CD4-positive, alpha-beta T cell (primary cell): ENCODE results near the gene CLSTN3. TPM values are rescaled to one million over a fixed set of nuclear protein-coding genes. Genes with fewer than 3 reads are reported as not detected.

ENCODE experiments used
- ATAC-seq: fragments of 200-7000 bp; cut with Tn5 transposase; one replicate; pipeline ENCODE4 v1.10.0; 2022; ENCODE audit warnings: mild to moderate bottlenecking; ENCODE audit not compliant: poor library complexity
- CTCF ChIA-PET: fragments of 350-600 bp; sonication (Branson Sonifier 250); formaldehyde crosslinking; loops from one replicate; lab custom pipeline; 2021; ENCODE audit warnings: antibody characterized with exemption, inconsistent platforms; lab: Charles Lee
- POLR2A ChIA-PET: fragments of 350-600 bp; sonication (Branson Sonifier 250); formaldehyde crosslinking; loops from one replicate; lab custom pipeline; 2021; ENCODE audit warnings: antibody characterized with exemption, inconsistent platforms; lab: Charles Lee
- DNase-seq, 14 experiments: peaks; one replicate each; pipeline ENCODE4 v3.0.0-alpha.2; 2013 to 2020; ENCODE audit warnings: mixed read lengths in 2 of 14
- H3K27ac ChIP-seq, 2 donors: one replicate each; pipeline versions ENCODE4 v1.5.1 to v1.7.0; 2013; ENCODE audit warnings: low read length in 2 of 2, low read depth in 1 of 2, mild to moderate bottlenecking in 1 of 2
- H3K27me3 ChIP-seq, 2 experiments: 1 replicate in 1 of 2; 2 replicates in 1 of 2; pipeline versions ENCODE4 v1.6.1 to v1.7.0; 2013; ENCODE audit warnings: low read length in 2 of 2, control low read depth in 1 of 2, mild to moderate bottlenecking in 1 of 2, moderate library complexity in 1 of 2; ENCODE audit not compliant: insufficient read depth in 2 of 2, control insufficient read depth in 1 of 2
- H3K36me3 ChIP-seq: one replicate; pipeline ENCODE4 v1.6.1; 2013; ENCODE audit warnings: low read length, control low read depth; ENCODE audit not compliant: insufficient read depth
- H3K4me1 ChIP-seq: one replicate; pipeline ENCODE4 v1.6.1; 2013; ENCODE audit warnings: low read length, control low read depth; ENCODE audit not compliant: insufficient read depth
- H3K4me3 ChIP-seq: one replicate; pipeline ENCODE4 v1.5.1; 2013; ENCODE audit warnings: mild to moderate bottlenecking, low read length, moderate library complexity
- H3K9me3 ChIP-seq, 2 experiments: 1 replicate in 1 of 2; 2 replicates in 1 of 2; pipeline versions ENCODE4 v1.6.1 to v1.7.0; 2013; ENCODE audit warnings: low read length in 2 of 2, mild to moderate bottlenecking in 2 of 2, control low read depth in 1 of 2, moderate library complexity in 1 of 2; ENCODE audit not compliant: control insufficient read depth in 1 of 2, insufficient read depth in 1 of 2
- H3K27ac Mint-ChIP-seq: one replicate; pipeline ENCODE4 v1.8.0; 2020; ENCODE audit warnings: mixed read lengths
- H3K27me3 Mint-ChIP-seq: one replicate; pipeline ENCODE4 v1.8.0; 2021; ENCODE audit warnings: mixed read lengths
- H3K36me3 Mint-ChIP-seq: one replicate; pipeline ENCODE4 v1.8.0; 2021; ENCODE audit warnings: low read depth, mixed read lengths
- H3K4me1 Mint-ChIP-seq: one replicate; pipeline ENCODE4 v1.8.0; 2021; ENCODE audit warnings: low read depth, mixed read lengths
- H3K4me3 Mint-ChIP-seq: one replicate; pipeline ENCODE4 v1.8.0; 2020; ENCODE audit warnings: mild to moderate bottlenecking, mixed read lengths
- H3K9me3 Mint-ChIP-seq: one replicate; pipeline ENCODE4 v1.8.0; 2020; ENCODE audit warnings: mixed read lengths
- CTCF ChIP-seq: fragments of 200-600 bp; IDR thresholded peaks from one replicate; pipeline ENCODE4 v1.8.0; 2022; ENCODE audit warnings: antibody characterized with exemption, mild to moderate bottlenecking
- intact Hi-C, 2 experiments: fragments of 100-400 bp; cut with DNase I in 1 of 2; cut with micrococcal nuclease in 1 of 2; formaldehyde crosslinking; loops; one replicate each; pipeline versions ENCODE4 v1.15.1 to v1.9.0; 2023 to 2025; cut with DNase I, micrococcal nuclease
- total RNA-seq, 174 experiments: library from RNA in 2 of 174; stranded (reverse) in 2 of 174; gene quantifications; one replicate each; pipeline ENCODE4 v1.2.3 and lab custom pipeline; 2021 to 2026

The CLSTN3 gene
- total RNA-seq, 2 experiments from 2014 or later, result 29.1 to 33.9 TPM

GRCh38 chr12:7114851-7115250, 15.3 kb upstream of the CLSTN3 start:
- peaks cover 14% of the 10 kb centered on the region for H3K4me1 ChIP-seq
- Mint-ChIP-seq H3K36me3 (peaks cover 34% of the 10 kb centered on the region), H3K27ac (no peak overlapping the region), H3K27me3 (no peaks in the 10 kb centered on the region), H3K4me3 (no peak overlapping the region), H3K9me3 (no peaks in the 10 kb centered on the region), H3K4me1 (peaks cover 6% of the 10 kb centered on the region)
- H3K36me3 ChIP-seq, result peaks cover 15% of the 10 kb centered on the region
- POLR2A ChIA-PET, result no interaction called here
- H3K27ac ChIP-seq, result no peak overlapping the region
- no peaks in the 10 kb centered on the region for H3K27me3 ChIP-seq
- TF ChIP-seq CTCF, result no peak
- H3K4me3 ChIP-seq, result no peak overlapping the region
- ATAC-seq (no peak), DNase-seq (peak in 1 of 14 experiments; percentile 7)
- no peaks in the 10 kb centered on the region for H3K9me3 ChIP-seq
- CTCF ChIA-PET, result no interaction called here
- intact Hi-C loops, result no loop called here

GRCh38 chr12:7116196-7116595, 14.0 kb upstream of the CLSTN3 start:
- H3K27ac Mint-ChIP-seq, result no peak overlapping the region
- H3K27me3 Mint-ChIP-seq, result no peaks in the 10 kb centered on the region
- DNase-seq (no peak), ATAC-seq (no peak)
- no peak for TF ChIP-seq CTCF
- Histone ChIP-seq H3K27ac (no peak overlapping the region), H3K27me3 (no peaks in the 10 kb centered on the region), H3K9me3 (no peaks in the 10 kb centered on the region), H3K4me1 (peaks cover 6% of the 10 kb centered on the region), H3K4me3 (no peak overlapping the region), H3K36me3 (peaks cover 15% of the 10 kb centered on the region)
- peaks cover 6% of the 10 kb centered on the region for H3K4me1 Mint-ChIP-seq
- no peak overlapping the region for H3K4me3 Mint-ChIP-seq
- POLR2A ChIA-PET, result no interaction called here
- CTCF ChIA-PET, result no interaction called here
- H3K9me3 Mint-ChIP-seq, result no peaks in the 10 kb centered on the region
- H3K36me3 Mint-ChIP-seq, result peaks cover 34% of the 10 kb centered on the region
- intact Hi-C loops, result no loop called here

GRCh38 chr12:7116916-7117315, 13.3 kb upstream of the CLSTN3 start:
- DNase-seq (no peak), ATAC-seq (no peak)
- no peak overlapping the region for H3K4me3 ChIP-seq
- ChIA-PET POLR2A (no interaction called here), CTCF (no interaction called here)
- Mint-ChIP-seq H3K4me3 (no peak overlapping the region), H3K36me3 (peaks cover 34% of the 10 kb centered on the region), H3K27ac (no peak overlapping the region), H3K4me1 (peaks cover 6% of the 10 kb centered on the region), H3K27me3 (no peaks in the 10 kb centered on the region), H3K9me3 (no peaks in the 10 kb centered on the region)
- H3K4me1 ChIP-seq, result peaks cover 6% of the 10 kb centered on the region
- intact Hi-C loops, result no loop called here
- no peak for TF ChIP-seq CTCF
- no peaks in the 10 kb centered on the region for H3K27me3 ChIP-seq
- peaks cover 15% of the 10 kb centered on the region for H3K36me3 ChIP-seq
- H3K9me3 ChIP-seq, result no peaks in the 10 kb centered on the region
- H3K27ac ChIP-seq, result no peak overlapping the region
